ENCODE data around the gene EARS2. TPM values are rescaled to one million over a fixed set of nuclear protein-coding genes. Genes with fewer than 3 reads are reported as not detected.

The EARS2 gene
- total RNA-seq, 2 experiments from 2014 or later = 11.0 to 11.2 TPM

DNA sequence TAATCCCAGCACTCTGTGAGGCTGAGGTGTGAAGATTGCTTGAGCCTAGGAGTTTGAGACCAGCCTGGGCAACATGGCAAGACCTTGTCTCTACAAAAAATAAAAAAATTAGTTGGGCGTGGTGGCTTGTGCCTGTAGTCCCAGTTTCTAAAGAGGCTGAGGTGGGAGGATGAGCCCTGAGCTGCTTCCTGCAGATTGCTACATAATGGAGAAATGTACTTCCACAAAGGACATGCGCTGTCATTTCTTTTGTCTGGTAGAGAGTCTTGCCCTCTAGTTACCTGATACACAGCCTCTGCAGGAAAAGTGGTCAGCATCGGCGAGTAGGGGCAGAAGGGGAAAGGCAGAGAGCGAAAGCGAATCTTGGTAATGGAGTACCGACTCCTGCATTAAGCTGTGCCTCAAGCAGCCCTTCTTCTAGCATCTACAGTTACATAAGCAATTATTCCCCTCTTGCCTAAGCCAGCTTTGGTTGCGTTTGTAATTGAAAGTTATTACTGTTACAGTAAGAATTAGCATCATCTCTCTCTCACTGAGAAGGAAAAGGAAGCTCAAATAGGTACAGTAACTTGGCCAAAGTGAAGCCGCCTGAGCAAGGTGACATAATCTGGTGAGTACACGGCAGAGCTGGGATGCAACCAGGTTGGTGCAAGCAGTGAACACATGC lies 28.4 kb downstream of the EARS2 start:
- ATAC-seq (ENCODE audit: low read depth) = no peak
- Mint-ChIP-seq H3K9me3 (no peaks in the 10 kb centered on the region), H3K4me1 (no peaks in the 10 kb centered on the region), H3K27ac (no peak overlapping the region), H3K27me3 (no peaks in the 10 kb centered on the region), H3K4me3 (no peak overlapping the region), H3K36me3 (peaks cover 16% of the 10 kb centered on the region)
- no peak for DNase-seq
- POLR2A ChIA-PET = no interaction called here

GRCh38 chr16:23527961-23528643 lies 29.0 kb downstream of the EARS2 start:
- H3K27ac Mint-ChIP-seq = no peak overlapping the region
- POLR2A ChIA-PET = interaction anchor here (0.5 kb wide), 1 partner anchor 34 kb away, joined by 3 read pairs; no protein-coding TSS in a partner anchor

DNA sequence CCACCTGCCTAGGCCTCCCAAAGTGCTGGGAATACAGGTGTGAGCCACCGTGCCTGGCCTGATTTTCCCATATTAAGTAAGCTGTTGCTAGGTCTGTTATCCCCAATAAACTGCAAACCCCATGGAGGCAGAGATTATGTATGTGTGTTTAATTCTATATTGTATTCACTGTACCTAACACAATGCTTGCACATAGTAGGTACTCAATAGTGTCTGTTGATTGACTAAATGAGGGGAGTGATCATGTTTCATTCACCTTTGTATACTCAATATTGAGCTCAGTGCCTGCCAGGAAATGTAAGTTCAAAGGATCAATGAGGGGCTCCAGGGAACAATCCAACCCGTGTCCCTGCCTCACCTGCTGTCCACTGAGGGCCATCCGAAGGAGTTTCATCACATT lies 32.3 kb downstream of the EARS2 start:
- DNase-seq (no peak), ATAC-seq (ENCODE audit: low read depth) (no peak)
- Mint-ChIP-seq H3K27ac (no peak overlapping the region), H3K4me3 (no peak overlapping the region), H3K9me3 (no peaks in the 10 kb centered on the region), H3K4me1 (no peaks in the 10 kb centered on the region), H3K36me3 (peaks cover 25% of the 10 kb centered on the region), H3K27me3 (no peaks in the 10 kb centered on the region)
- POLR2A ChIA-PET = interaction anchor here (1.1 kb wide), 1 partner anchor 9 kb away, joined by 4 read pairs; no protein-coding TSS in a partner anchor

More at GRCh38 chr16:23527961-23528643, 29.0 kb downstream of the EARS2 start:
- DNase-seq (no peak), ATAC-seq (ENCODE audit: low read depth) (no peak)
- H3K9me3 Mint-ChIP-seq = no peaks in the 10 kb centered on the region
- H3K36me3 Mint-ChIP-seq = peaks cover 15% of the 10 kb centered on the region
- H3K4me1 Mint-ChIP-seq = no peaks in the 10 kb centered on the region
- no peaks in the 10 kb centered on the region for H3K27me3 Mint-ChIP-seq
- H3K4me3 Mint-ChIP-seq = no peak overlapping the region

DNA sequence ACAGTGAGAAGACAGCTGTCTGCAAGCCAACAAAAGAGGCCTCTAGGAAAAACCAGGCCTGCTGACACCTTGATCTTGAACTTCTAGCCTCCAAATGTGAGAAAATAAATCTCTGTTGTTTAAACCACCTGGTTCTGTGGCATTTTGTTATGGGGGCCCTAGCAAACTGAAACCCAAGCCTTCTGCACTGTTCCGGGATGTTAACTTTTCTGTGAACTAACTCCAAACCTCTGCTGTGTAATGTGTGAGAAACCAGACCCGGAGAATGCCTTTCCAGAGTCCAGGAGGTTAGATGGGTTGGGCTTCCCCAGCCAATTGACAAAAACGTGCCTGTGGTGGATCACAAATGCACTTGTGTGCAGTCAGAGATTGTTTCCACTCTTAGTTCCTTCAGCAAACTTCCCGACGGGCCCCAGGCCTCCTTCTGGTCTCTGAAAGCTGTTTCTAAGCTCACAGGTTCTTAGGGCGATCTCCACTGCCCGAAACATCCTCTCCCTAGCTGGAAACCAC lies 33.2 kb downstream of the EARS2 start:
- no peak overlapping the region for H3K4me3 Mint-ChIP-seq
- POLR2A ChIA-PET = interaction anchor here (0.5 kb wide), 1 partner anchor 1776 kb away, joined by 3 read pairs; no protein-coding TSS in a partner anchor

DNA sequence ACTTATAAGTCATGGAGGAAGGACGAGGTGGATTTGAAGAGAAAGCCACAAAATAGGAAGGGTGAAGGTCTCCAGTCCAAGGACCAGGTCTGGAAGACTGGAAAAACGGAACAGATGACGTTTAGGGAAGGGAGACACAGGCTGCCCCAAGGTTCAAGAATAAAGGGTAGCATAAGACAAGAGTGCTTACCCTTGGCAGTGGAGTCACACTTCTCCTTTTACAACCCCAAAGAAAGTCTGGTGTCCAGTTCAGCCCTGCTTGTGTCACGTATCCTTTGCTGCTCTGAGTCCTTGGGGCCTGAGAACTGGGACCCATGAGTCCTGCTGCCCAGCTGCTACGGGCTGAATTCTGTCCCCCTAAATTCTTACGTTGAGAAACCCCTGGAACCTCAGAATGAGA lies 33.8 kb downstream of the EARS2 start:
- Mint-ChIP-seq H3K4me3 (no peak overlapping the region), H3K9me3 (no peaks in the 10 kb centered on the region), H3K36me3 (peaks cover 26% of the 10 kb centered on the region), H3K27me3 (no peaks in the 10 kb centered on the region), H3K27ac (no peak overlapping the region), H3K4me1 (peaks cover 6% of the 10 kb centered on the region)
- ATAC-seq (ENCODE audit: low read depth) (no peak), DNase-seq (no peak)
- POLR2A ChIA-PET = no interaction called here

More for the DNA sequence above, 33.2 kb downstream of the EARS2 start:
- Mint-ChIP-seq H3K4me1 (peaks cover 2% of the 10 kb centered on the region), H3K36me3 (peaks cover 29% of the 10 kb centered on the region), H3K9me3 (no peaks in the 10 kb centered on the region), H3K27me3 (no peaks in the 10 kb centered on the region), H3K27ac (no peak overlapping the region)
- ATAC-seq (ENCODE audit: low read depth) (no peak), DNase-seq (no peak)

DNA sequence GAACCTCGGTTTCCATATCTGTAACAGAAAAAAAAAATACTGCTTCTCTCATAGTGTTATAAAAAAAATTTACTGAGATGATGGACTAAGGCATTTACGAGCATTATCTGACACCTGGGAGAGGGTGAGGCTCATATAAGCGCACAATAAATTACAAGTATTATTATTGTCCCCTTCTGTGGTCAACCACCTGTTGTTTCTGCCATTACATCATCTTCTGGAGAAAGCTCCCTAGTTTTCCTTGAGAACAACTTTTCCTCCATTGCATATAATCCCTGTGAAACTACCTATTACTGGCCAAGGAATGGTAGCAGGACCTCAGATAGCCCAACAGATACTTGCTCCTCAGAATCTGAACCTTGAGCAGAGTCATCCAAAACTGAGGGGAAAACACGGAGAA lies 35.2 kb downstream of the EARS2 start:
- Mint-ChIP-seq H3K4me3 (no peak overlapping the region), H3K36me3 (peaks cover 26% of the 10 kb centered on the region), H3K9me3 (no peaks in the 10 kb centered on the region), H3K27me3 (no peaks in the 10 kb centered on the region), H3K4me1 (peaks cover 14% of the 10 kb centered on the region), H3K27ac (no peak overlapping the region)
- ATAC-seq (ENCODE audit: low read depth) = no peak
- POLR2A ChIA-PET = no interaction called here
- no peak for DNase-seq

- H3K4me3 Mint-ChIP-seq = no peak overlapping the region
- POLR2A ChIA-PET = no interaction called here
- no peaks in the 10 kb centered on the region for H3K27me3 Mint-ChIP-seq
- no peaks in the 10 kb centered on the region for H3K9me3 Mint-ChIP-seq
- DNase-seq (no peak), ATAC-seq (ENCODE audit: low read depth) (no peak)
- H3K27ac Mint-ChIP-seq = no peak overlapping the region
- peaks cover 29% of the 10 kb centered on the region for H3K36me3 Mint-ChIP-seq
- peaks cover 22% of the 10 kb centered on the region for H3K4me1 Mint-ChIP-seq
Observed at GRCh38 chr16:23521037-23521743, 36.0 kb downstream of the EARS2 start.

DNA sequence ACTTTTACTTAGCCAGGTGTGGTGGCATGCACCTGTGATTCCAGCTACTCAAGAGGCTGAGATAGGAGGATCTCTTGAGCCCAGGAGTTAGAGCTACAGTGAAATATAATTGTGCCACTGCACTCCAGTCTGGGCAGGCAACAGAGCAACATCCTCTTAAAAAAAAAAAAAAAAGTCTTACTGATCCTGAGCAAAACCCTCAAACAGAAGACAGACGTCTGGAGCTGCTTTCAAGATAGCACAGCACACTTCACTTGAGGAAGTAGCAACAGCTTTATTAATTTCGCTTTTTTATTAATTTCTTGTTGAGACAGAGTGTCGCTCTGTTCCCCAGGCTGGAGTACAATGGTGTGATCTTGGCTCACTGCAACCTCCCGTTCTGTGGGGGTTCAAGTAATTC lies 36.6 kb downstream of the EARS2 start:
- POLR2A ChIA-PET = interaction anchor here (0.9 kb wide), 1 partner anchor 11 kb away, joined by 5 read pairs; no protein-coding TSS in a partner anchor
- Mint-ChIP-seq H3K4me3 (no peak overlapping the region), H3K36me3 (peaks cover 29% of the 10 kb centered on the region), H3K9me3 (no peaks in the 10 kb centered on the region), H3K4me1 (peaks cover 29% of the 10 kb centered on the region), H3K27me3 (no peaks in the 10 kb centered on the region), H3K27ac (no peak overlapping the region)
- DNase-seq (no peak), ATAC-seq (ENCODE audit: low read depth) (no peak)

DNA sequence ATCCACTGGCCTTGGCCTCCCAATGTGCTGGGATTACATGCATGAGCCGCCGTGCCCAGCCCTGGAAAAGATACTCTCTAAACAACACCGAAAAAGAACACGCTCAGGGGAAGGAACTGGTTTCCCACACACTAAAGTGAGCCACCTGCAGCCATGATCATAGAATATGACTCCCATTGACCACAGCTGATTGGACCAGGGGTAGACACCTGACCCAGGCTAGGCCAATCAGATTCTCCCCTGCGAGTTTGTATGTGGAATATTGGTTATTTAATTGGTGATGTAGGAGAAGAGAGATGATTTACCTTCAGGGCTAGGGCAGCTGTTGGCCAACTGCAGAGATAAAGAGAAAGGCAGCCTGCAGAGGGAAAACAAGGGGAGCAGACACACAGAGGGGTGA lies 37.9 kb downstream of the EARS2 start:
- Mint-ChIP-seq H3K4me3 (no peak overlapping the region), H3K36me3 (peaks cover 26% of the 10 kb centered on the region), H3K4me1 (peaks cover 40% of the 10 kb centered on the region), H3K27ac (peak overlapping the region; percentile 12), H3K27me3 (no peaks in the 10 kb centered on the region), H3K9me3 (no peaks in the 10 kb centered on the region)
- POLR2A ChIA-PET = interaction anchor here (0.9 to 7.4 kb wide), 2 partner anchors 10 to 38 kb away, joined by 5 to 30 read pairs; partner anchors contain the start of genes EARS2 and UBFD1
- DNase-seq = no peak
- no peak for ATAC-seq (ENCODE audit: low read depth)

DNA sequence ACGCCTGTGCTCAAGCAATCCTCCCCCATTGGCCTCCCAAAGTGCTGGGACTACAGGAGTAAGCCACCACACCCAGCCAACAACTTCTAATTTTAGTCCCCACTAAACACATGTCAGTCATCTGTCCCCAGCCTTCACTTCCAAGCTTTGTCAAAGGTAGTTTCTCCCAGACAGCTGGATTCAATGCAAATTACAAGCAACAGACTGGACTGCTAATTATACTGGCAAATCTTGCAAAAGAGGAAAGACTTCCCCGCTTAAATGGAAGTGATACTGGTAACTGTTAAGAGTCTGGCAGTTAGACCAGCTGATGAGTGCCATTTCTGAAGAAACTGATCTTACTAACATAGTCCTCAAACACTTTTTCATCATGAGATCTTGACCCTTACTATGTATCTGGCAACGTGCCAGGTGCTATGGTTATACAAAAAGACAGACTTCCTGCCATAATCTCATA lies 38.7 kb downstream of the EARS2 start:
- Mint-ChIP-seq H3K4me3 (peak overlapping the region; percentile 33), H3K27me3 (no peaks in the 10 kb centered on the region), H3K9me3 (no peaks in the 10 kb centered on the region), H3K4me1 (peaks cover 46% of the 10 kb centered on the region), H3K27ac (peak overlapping the region; percentile 56), H3K36me3 (peaks cover 23% of the 10 kb centered on the region)
- DNase-seq (no peak), ATAC-seq (ENCODE audit: low read depth) (no peak)
- POLR2A ChIA-PET = interaction anchor here (7.4 kb wide), 1 partner anchor 39 kb away, joined by 30 read pairs; the partner anchor contains the start of genes EARS2 and UBFD1

DNA sequence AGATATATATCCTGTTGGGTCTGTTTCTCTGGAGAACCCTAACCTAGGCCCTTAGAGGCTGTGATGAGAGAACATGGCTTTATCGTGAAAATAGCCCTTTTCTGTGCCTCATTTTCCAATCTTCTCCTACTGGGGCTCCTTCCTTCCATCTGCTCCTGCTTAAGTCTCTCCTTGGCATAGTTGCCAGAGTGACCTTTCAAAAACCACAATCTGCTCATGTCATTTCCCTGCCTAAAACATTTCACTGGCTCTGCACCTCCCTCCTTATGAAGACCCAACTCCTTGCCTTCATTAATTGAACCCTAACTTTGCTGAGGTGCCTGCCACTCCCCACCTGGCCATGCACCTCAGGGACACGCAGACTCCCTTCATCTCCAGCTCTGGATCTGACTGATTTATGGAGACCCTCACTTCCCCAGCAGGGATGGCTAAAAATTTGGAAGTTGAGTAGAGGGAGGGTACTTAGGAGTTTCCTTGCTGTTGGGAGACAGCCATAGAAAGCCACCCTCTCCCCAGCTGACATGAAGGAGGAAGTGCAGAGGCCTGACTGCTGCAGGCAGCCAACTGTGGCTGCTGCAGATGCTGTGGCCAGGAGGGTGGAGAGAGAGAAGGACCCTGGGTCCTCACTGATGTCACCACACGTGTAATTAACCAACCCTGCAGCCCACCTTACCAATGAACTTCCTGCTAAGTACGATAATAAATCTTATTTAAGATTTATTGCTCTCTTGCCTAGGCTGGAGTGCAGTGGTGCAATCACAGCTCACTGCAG lies 40.6 kb downstream of the EARS2 start:
- no peak overlapping the region for H3K4me3 Mint-ChIP-seq

DNA sequence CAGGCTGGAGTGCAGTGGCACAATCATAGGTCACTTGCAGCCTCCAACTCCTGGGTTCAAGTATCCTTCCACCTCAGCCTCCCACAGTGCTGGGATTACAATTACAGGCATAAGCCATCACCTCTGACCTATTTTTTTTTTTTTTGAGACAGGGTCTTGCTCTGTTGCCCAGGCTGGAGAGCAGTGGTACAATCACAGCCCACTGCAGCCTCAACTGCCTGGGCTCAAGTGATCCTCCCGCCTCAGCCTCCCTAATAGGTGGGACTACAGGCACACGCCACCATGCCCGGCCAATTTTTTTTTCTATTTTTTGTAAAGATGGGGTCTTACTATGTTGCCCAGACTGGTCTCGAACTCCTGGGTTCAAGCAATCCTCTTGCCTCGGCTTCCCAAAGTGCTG lies 41.3 kb downstream of the EARS2 start:
- POLR2A ChIA-PET = interaction anchor here (0.5 to 7.4 kb wide), 7 partner anchors 9 to 1912 kb away, joined by 3 to 30 read pairs (median 4); partner anchors contain the start of genes DCTN5, EARS2 and UBFD1
- Mint-ChIP-seq H3K27me3 (no peaks in the 10 kb centered on the region), H3K27ac (peak overlapping the region; percentile 72), H3K4me3 (peak overlapping the region; percentile 48), H3K9me3 (no peaks in the 10 kb centered on the region), H3K36me3 (peaks cover 10% of the 10 kb centered on the region), H3K4me1 (peaks cover 49% of the 10 kb centered on the region)
- DNase-seq = no peak
- ATAC-seq (ENCODE audit: low read depth) = no peak

More for the DNA sequence above, 40.6 kb downstream of the EARS2 start:
- Mint-ChIP-seq H3K4me1 (peaks cover 49% of the 10 kb centered on the region), H3K36me3 (peaks cover 10% of the 10 kb centered on the region), H3K27ac (peak overlapping the region; percentile 78), H3K9me3 (no peaks in the 10 kb centered on the region), H3K27me3 (no peaks in the 10 kb centered on the region)
- peak; percentile 57 for ATAC-seq (ENCODE audit: low read depth)
- no peak for DNase-seq
- POLR2A ChIA-PET = interaction anchor here (1.0 to 7.4 kb wide), 4 partner anchors 9 to 41 kb away, joined by 4 to 30 read pairs (median 4); partner anchors contain the start of genes EARS2 and UBFD1

Data from activated naive CD8-positive, alpha-beta T cell treated with anti-CD3 and anti-CD28 coated beads, Interleukin-2, amount 10 ng/mL, durations not matched to agents 7 days and 5 days (primary cell).